Esophagus muscularis mucosa (tissue), 4 donors: Measurements from ENCODE around the gene CAPS2. TPM values are rescaled to one million over a fixed set of nuclear protein-coding genes. Genes with fewer than 3 reads are reported as not detected.
A peak's percentile ranks its signal among the peaks of the same experiment; 100 is the strongest.

Experiments used
- DNase-seq: peaks from one replicate; pipeline ENCODE4 v3.0.0-alpha.2; 2017; ENCODE audit errors: extremely low spot score
- H3K27ac ChIP-seq, 4 donors: fragments of 200-600 bp; sonication (generic); replicated peaks in 1 of 4; 1 replicate in 3 of 4; 2 replicates in 1 of 4; pipeline ENCODE4 v1.5.1; 2016 to 2019; ENCODE audit warnings: mild to moderate bottlenecking in 1 of 4
- H3K27me3 ChIP-seq, 4 donors: fragments of 200-600 bp; sonication (generic); one replicate each; pipeline versions ENCODE4 v1.5.1 to v1.6.0; 2016 to 2019
- H3K36me3 ChIP-seq, 4 donors: fragments of 200-600 bp; sonication (generic); one replicate each; pipeline ENCODE4 v1.5.1; 2016 to 2019
- H3K4me1 ChIP-seq, 4 donors: fragments of 200-600 bp; sonication (generic); one replicate each; pipeline ENCODE4 v1.5.1; 2016 to 2019
- H3K4me3 ChIP-seq, 4 donors: fragments of 200-600 bp; sonication (generic); 1 replicate in 2 of 4; 2 replicates in 2 of 4; pipeline ENCODE4 v1.5.1; 2016 to 2019; ENCODE audit warnings: mild to moderate bottlenecking in 4 of 4, moderate library complexity in 1 of 4
- H3K9me3 ChIP-seq, 4 donors: fragments of 200-600 bp; sonication (generic); 1 replicate in 3 of 4; 2 replicates in 1 of 4; pipeline ENCODE4 v1.5.1; 2016 to 2019
- CTCF ChIP-seq, 3 experiments: fragments of 200-600 bp in 2 of 3; fragments of 450-650 bp in 1 of 3; sonication (generic) in 2 of 3; IDR thresholded peaks; one replicate each; pipeline ENCODE4 v1.5.1; 2017 to 2019; ENCODE audit warnings: antibody characterized with exemption in 3 of 3, mild to moderate bottlenecking in 2 of 3, moderate library complexity in 1 of 3
- EP300 ChIP-seq: sonication (generic); formaldehyde crosslinking; IDR thresholded peaks from one replicate; pipeline ENCODE4 v1.6.1; 2017; ENCODE audit warnings: antibody characterized with exemption
- POLR2A ChIP-seq: fragments of 450-650 bp; IDR thresholded peaks from one replicate; pipeline ENCODE4 v1.6.1; 2017; ENCODE audit warnings: antibody characterized with exemption, moderate library complexity, mild to moderate bottlenecking, low read depth
- POLR2AphosphoS5 ChIP-seq, 2 donors: sonication (generic); formaldehyde crosslinking; IDR thresholded peaks; one replicate each; pipeline ENCODE4 v1.6.1; 2017; ENCODE audit warnings: antibody characterized with exemption in 2 of 2
- WGBS: methylation state at CpG from one replicate; pipeline ENCODE4 v1.1.5; 2018; 5-methylcytosine and 5-hydroxymethylcytosine counted together
- intact Hi-C: fragments of 100-400 bp; cut with DNase I; formaldehyde crosslinking; loops from one replicate; pipeline ENCODE4 v1.15.1; 2023
- total RNA-seq, 4 donors: library from RNA; depleted of rRNA; stranded (reverse); fragments of >200 nt; gene quantifications; one replicate each; pipeline versions ENCODE4 v1.1.0 to v1.2.1, GENCODE V29; 2016

Gene CAPS2
- total RNA-seq: 10 to 100 TPM in 2 of 4 donors, 1 to 10 TPM in 2; 8.0 to 28.2 (median 10.3) TPM

DNA sequence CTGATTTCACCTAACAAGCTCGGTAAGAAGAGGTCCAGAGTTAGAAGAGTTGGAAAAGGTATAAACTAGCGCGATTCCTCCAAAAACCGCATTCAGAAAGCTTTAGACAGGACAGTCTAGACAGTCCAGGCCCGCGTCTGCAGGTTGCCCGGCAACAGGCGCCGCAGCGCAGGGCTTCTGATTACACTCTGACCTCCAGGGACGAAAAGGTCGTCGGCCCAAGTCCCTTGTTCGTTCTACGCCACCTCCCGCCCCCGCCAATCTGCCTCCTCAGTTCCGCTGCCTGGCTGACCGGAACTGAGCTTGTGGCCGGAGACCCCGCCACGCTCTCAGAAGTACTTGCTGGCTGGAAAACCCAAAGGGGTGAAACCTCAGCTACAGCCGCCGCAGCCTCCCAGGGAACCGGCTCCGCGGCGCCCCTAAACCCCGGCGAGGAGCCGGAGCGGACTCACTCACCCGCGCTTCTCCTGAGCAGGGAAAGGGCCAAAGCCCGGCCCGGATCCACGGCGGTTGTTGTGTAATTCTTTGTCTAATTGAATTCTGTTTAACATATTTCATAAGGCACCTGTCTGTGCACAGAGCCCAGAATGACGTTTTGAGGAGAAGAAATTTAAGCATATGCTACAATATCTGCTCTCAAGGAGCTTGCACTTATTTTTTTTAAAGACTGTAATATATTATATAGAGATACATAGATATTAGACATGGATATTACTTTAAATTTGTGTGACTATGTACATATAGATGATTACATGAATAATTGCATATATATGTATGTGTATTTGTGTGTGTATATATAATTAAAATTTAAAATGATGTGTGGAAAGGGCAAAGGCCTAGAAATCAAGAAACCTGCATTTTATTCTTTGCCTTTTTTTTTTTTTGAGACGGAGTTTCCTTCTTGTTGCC lies at the start of gene CAPS2:
Gene CAPS2, minus strand, starts transcription at position 407 of the 909 bp plus-strand sequence. CDS start 3,826 bp downstream, outside the sequence.
- H3K4me1 ChIP-seq: peaks cover 7 to 23% (median 15%) of the 10 kb centered on the region in 4 donors
- peak within 1 kb of the TSS; percentile 62 to 71 (median 68) for H3K4me3 ChIP-seq
- no peaks in the 10 kb centered on the region for H3K27me3 ChIP-seq
- H3K27ac ChIP-seq: peak within 1 kb of the TSS; percentile 42 to 70 (median 60)
- DNase-seq: peak; percentile 93
- intact Hi-C loops: loop anchor here (5.0 kb wide), 3 partner anchors 57 to 177 kb away; partner anchors contain the start of gene GLIPR1
- no peak for TF ChIP-seq EP300
- TF ChIP-seq CTCF (IDR thresholded peaks at IDR 0.05): peak in 1 of 3 experiments; percentile 34
- peak; percentile 24 to 77 for TF ChIP-seq POLR2AphosphoS5 (IDR thresholded peaks at IDR 0.05)
- TF ChIP-seq POLR2A: peak; percentile 17
- H3K36me3 ChIP-seq: no peaks in the 10 kb centered on the region
- no peaks in the 10 kb centered on the region for H3K9me3 ChIP-seq
- WGBS: 7% methylated on average over 15 of the region's 40 CpGs

DNA sequence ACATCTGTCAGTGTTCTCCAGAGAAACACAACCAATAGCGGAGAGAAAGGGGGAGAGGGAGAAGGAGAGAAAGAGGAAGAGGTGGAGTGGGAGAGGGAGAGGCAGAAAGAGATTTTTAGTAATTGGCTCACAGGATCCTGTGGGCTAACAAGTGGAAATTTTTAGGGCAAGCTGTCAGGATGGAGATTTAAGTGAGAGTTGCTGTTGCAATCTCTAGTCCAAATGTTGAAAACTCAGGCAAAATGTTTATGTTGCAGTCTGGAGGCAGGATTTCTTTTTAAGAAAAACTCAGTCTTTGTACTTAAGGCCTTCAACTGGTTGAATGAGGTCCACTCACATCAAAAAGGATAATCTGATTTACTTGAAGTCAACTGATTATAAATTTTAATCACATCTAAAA lies 48.2 kb upstream of the CAPS2 start:
- Histone ChIP-seq H3K36me3 (no peaks in the 10 kb centered on the region), H3K4me1 (peaks cover 0 to 24% (median 18%) of the 10 kb centered on the region in 4 donors), H3K27ac (peak overlapping the region; percentile 30 to 67 (median 55)), H3K4me3 (no peak overlapping the region), H3K9me3 (no peaks in the 10 kb centered on the region), H3K27me3 (no peaks in the 10 kb centered on the region)
- no peak for TF ChIP-seq POLR2AphosphoS5 (IDR thresholded peaks at IDR 0.05)
- TF ChIP-seq POLR2A: no peak
- TF ChIP-seq EP300: no peak
- no peak for TF ChIP-seq CTCF (IDR thresholded peaks at IDR 0.05)
- intact Hi-C loops: no loop called here
- DNase-seq: no peak
- 50% methylated on average over 1 of the region's 1 CpG for WGBS

DNA sequence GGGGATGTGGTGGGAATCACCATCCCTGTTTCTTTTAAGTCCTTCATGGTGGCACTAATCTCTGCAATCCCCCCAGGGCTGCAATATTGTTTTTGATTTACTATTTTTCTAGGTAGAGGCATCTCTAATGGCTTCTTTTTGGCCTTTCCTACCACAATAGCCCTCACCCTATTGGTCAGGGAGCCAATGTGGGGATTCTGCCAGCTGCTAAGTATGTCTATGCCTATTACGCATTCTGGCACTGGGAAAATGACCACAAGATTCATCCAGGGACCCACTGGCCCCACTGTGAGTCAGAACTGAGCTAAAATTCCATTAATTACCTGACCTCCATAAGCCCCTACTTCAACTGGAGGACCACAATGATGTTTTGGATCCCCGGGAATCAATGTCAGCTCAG lies 44.8 kb upstream of the CAPS2 start:
- WGBS: 100% methylated on average over 2 of the region's 2 CpGs
- no peaks in the 10 kb centered on the region for H3K9me3 ChIP-seq

GRCh38 chr12:75366629-75367028 lies 36.5 kb upstream of the CAPS2 start:
- intact Hi-C loops: no loop called here
- Histone ChIP-seq H3K27me3 (no peaks in the 10 kb centered on the region), H3K4me1 (no peaks in the 10 kb centered on the region), H3K36me3 (no peaks in the 10 kb centered on the region), H3K27ac (no peak overlapping the region), H3K4me3 (no peak overlapping the region), H3K9me3 (no peaks in the 10 kb centered on the region)
- 100% methylated on average over 1 of the region's 1 CpG for WGBS
- no peak for DNase-seq
- no peak for TF ChIP-seq EP300
- no peak for TF ChIP-seq POLR2A
- TF ChIP-seq POLR2AphosphoS5 (IDR thresholded peaks at IDR 0.05): no peak

More for the DNA sequence above, 44.8 kb upstream of the CAPS2 start:
- peaks cover 0 to 22% (median 18%) of the 10 kb centered on the region in 4 donors for H3K4me1 ChIP-seq
- no peaks in the 10 kb centered on the region for H3K27me3 ChIP-seq
- intact Hi-C loops: no loop called here
- H3K36me3 ChIP-seq: no peaks in the 10 kb centered on the region
- no peak overlapping the region for H3K27ac ChIP-seq
- no peak for TF ChIP-seq POLR2AphosphoS5 (IDR thresholded peaks at IDR 0.05)
- TF ChIP-seq EP300: no peak
- no peak for TF ChIP-seq POLR2A
- TF ChIP-seq CTCF (IDR thresholded peaks at IDR 0.05): no peak
- no peak for DNase-seq
- H3K4me3 ChIP-seq: no peak overlapping the region

DNA sequence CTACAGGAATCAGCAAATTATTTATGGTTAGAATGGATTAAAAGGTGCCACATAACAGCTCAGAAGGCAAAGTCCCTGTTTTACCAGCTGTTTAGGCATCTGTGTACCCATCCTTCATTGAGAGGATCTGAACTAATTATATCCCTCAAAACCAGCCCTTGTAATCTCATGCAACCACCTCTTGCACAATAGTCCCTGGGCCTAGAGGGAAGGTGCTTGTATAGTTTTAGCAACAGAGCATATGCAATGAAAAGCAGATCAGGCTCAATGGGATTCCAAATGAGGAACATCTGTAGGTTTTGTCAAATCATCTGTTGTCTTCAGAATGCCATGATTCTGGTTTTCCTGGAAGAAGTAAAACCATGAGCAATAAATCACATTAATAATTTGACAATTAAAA lies 34.8 kb upstream of the CAPS2 start:
- H3K27ac ChIP-seq: no peak overlapping the region
- no peak for TF ChIP-seq CTCF (IDR thresholded peaks at IDR 0.05)
- H3K27me3 ChIP-seq: no peaks in the 10 kb centered on the region
- no peaks in the 10 kb centered on the region for H3K9me3 ChIP-seq
- H3K4me1 ChIP-seq: no peaks in the 10 kb centered on the region
- no peak overlapping the region for H3K4me3 ChIP-seq
- no peaks in the 10 kb centered on the region for H3K36me3 ChIP-seq
- intact Hi-C loops: no loop called here
- DNase-seq: no peak
